ENCODE measurements around the gene MACROD1. TPM values are rescaled to one million over a fixed set of nuclear protein-coding genes. Genes with fewer than 3 reads are reported as not detected.
A peak's percentile ranks its signal among the peaks of the same experiment; 100 is the strongest.

MACROD1 gene
- total RNA-seq, 1 experiment from 2014 or later = 36.9 TPM

GRCh38 chr11:64037027-64037634 lies 128.8 kb downstream of the MACROD1 start (continued):
- TF ChIP-seq AFF4 (CRISPR knock-in tag; IDR thresholded peaks at IDR 0.05; ENCODE audit: borderline replicate concordance) = no peak
- TF ChIP-seq SMAD3 (CRISPR knock-in tag; IDR thresholded peaks at IDR 0.05; ENCODE audit: borderline replicate concordance) = no peak
- no peak for TF ChIP-seq SOX15 (CRISPR knock-in tag; IDR thresholded peaks at IDR 0.05)
- no peak for TF ChIP-seq NFATC4 (CRISPR knock-in tag; IDR thresholded peaks at IDR 0.05)
- TF ChIP-seq TCF7 (CRISPR knock-in tag; IDR thresholded peaks at IDR 0.05; ENCODE audit: low read depth) = no peak
- no peak for TF ChIP-seq IRF2 (CRISPR knock-in tag; IDR thresholded peaks at IDR 0.05; ENCODE audit: borderline replicate concordance, low read depth)

- Mint-ChIP-seq H3K36me3 (no peaks in the 10 kb centered on the region), H3K9me3 (no peaks in the 10 kb centered on the region), H3K27ac (no peak overlapping the region), H3K4me3 (peak overlapping the region; percentile 34), H3K27me3 (ENCODE audit: low read depth) (peaks cover 93% of the 10 kb centered on the region), H3K4me1 (peaks cover 14% of the 10 kb centered on the region)
- peak; percentile 2; the same call in 1 of the 2 replicates for ATAC-seq
- ChIA-PET CTCF (interaction anchor here (0.6 to 6.0 kb wide), 16 partner anchors 8 to 116 kb away, joined by 3 to 55 read pairs (median 5); no protein-coding TSS in a partner anchor), POLR2A (interaction anchor here (1.0 kb wide), 1 partner anchor 36 kb away, joined by 5 read pairs; no protein-coding TSS in a partner anchor)
- DNase-seq (ENCODE audit: low spot score) = no peak
- TF ChIP-seq ZNF512 (CRISPR knock-in tag; IDR thresholded peaks at IDR 0.05; ENCODE audit: borderline replicate concordance) (no peak), TP53 (CRISPR knock-in tag; IDR thresholded peaks at IDR 0.05) (no peak), ATF1 (CRISPR knock-in tag; IDR thresholded peaks at IDR 0.05) (no peak), ATF3 (CRISPR knock-in tag; conservative IDR thresholded peaks at IDR 0.05) (no peak), EMX1 (CRISPR knock-in tag; IDR thresholded peaks at IDR 0.05) (no peak), NFATC4 (CRISPR knock-in tag; IDR thresholded peaks at IDR 0.05) (no peak), USF1 (CRISPR knock-in tag; IDR thresholded peaks at IDR 0.05) (no peak), CDX4 (CRISPR knock-in tag; IDR thresholded peaks at IDR 0.05; ENCODE audit: borderline replicate concordance) (no peak), PREB (CRISPR knock-in tag; IDR thresholded peaks at IDR 0.05; ENCODE audit: borderline replicate concordance) (no peak), ZNF138 (CRISPR knock-in tag; conservative IDR thresholded peaks at IDR 0.05) (no peak), KAT7 (CRISPR knock-in tag; IDR thresholded peaks at IDR 0.05; ENCODE audit: borderline replicate concordance) (no peak), ATF2 (CRISPR knock-in tag; IDR thresholded peaks at IDR 0.05; ENCODE audit: borderline replicate concordance, low read depth) (no peak), NFE2L1 (CRISPR knock-in tag; IDR thresholded peaks at IDR 0.05) (no peak), SMAD3 (CRISPR knock-in tag; IDR thresholded peaks at IDR 0.05; ENCODE audit: borderline replicate concordance) (no peak), HMGXB4 (CRISPR knock-in tag; IDR thresholded peaks at IDR 0.05) (no peak)
Measured at GRCh38 chr11:64036087-64037026, 129.6 kb downstream of the MACROD1 start.

All from WTC11 (cell line).